Measurements from ENCODE around the gene RBM5.
"Not testable (repeated sequence)": the region's sequence is repeated elsewhere in the genome, so short reads cannot be mapped to it uniquely, and the experiment has no call there.

Gene RBM5

GRCh38 chr3:50068134-50068533 lies 20.6 kb upstream of the RBM5 start:
- H3K56ac ChIP-seq (ENCODE audit: low read length) = no peak overlapping the region
- H2BK120ac ChIP-seq (ENCODE audit: low read depth, low read length) = no peak overlapping the region
- peaks cover 9% of the 10 kb centered on the region for H3K36me3 ChIP-seq (ENCODE audit: control insufficient read depth, insufficient read depth, low read length)
- H3K18ac ChIP-seq (ENCODE audit: low read length) = no peak overlapping the region
- no peak overlapping the region for H4K8ac ChIP-seq (ENCODE audit: low read depth, low read length)
- WGBS (ENCODE audit: extremely low coverage, insufficient coverage, low lambda C conversion rate) = no CpG with 5 or more reads among the region's 2 CpGs
- no peak overlapping the region for H3K23ac ChIP-seq (ENCODE audit: low read length)
- H3K27ac ChIP-seq (ENCODE audit: low read depth, low read length) = no peak overlapping the region
- no peak overlapping the region for H2BK5ac ChIP-seq (ENCODE audit: low read length)
- H3K9ac ChIP-seq (ENCODE audit: low read length) = no peak overlapping the region
- no peaks in the 10 kb centered on the region for H3K27me3 ChIP-seq (ENCODE audit: insufficient read depth, low read length, poor library complexity)
- DNase-seq = no peak
- peaks cover 6% of the 10 kb centered on the region for H3K4me1 ChIP-seq (ENCODE audit: control insufficient read depth, low read depth, low read length)
- H3K4me2 ChIP-seq (ENCODE audit: low read length) = no peak overlapping the region
- no peak overlapping the region for H3K4ac ChIP-seq (ENCODE audit: low read depth, low read length)
- no peaks in the 10 kb centered on the region for H3K79me2 ChIP-seq (ENCODE audit: control insufficient read depth, insufficient read depth, low read length)
- no peak overlapping the region for H2AK5ac ChIP-seq (ENCODE audit: low read length)
- no peaks in the 10 kb centered on the region for H3K79me1 ChIP-seq (ENCODE audit: low read length)
- H4K5ac ChIP-seq (ENCODE audit: low read length) = no peak overlapping the region
- no peak overlapping the region for H2BK15ac ChIP-seq (replicated peaks; ENCODE audit: low read depth)
- no peak overlapping the region for H3K4me3 ChIP-seq (ENCODE audit: low read length)

DNA sequence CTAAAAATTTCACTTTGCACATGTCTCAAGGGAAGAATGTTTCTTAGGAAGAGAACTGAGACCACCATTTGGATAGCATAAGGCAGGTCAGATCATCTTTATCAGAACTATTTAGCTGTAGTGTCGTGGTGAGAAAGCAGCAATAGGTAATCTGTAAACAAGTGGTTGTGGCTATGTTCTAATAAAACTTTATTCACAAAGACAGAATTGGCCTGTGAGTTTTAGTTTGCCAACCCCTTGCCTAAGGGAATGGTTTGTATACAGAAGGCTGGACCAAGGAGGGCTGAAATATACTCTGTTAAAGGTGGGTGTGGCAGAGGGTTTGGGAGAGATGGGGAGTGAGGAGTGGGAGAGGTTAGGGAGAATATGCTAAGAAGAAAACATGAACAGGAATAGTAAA lies 10.6 kb upstream of the RBM5 start:
- no peaks in the 10 kb centered on the region for H3K79me1 ChIP-seq (ENCODE audit: low read length)
- H3K9ac ChIP-seq (ENCODE audit: low read length) = no peak overlapping the region
- H3K36me3 ChIP-seq (ENCODE audit: control insufficient read depth, insufficient read depth, low read length) = peaks cover 4% of the 10 kb centered on the region
- H3K27me3 ChIP-seq (ENCODE audit: insufficient read depth, low read length, poor library complexity) = no peaks in the 10 kb centered on the region
- no peaks in the 10 kb centered on the region for H3K79me2 ChIP-seq (ENCODE audit: control insufficient read depth, insufficient read depth, low read length)
- no peak overlapping the region for H3K18ac ChIP-seq (ENCODE audit: low read length)
- no peak overlapping the region for H2AK5ac ChIP-seq (ENCODE audit: low read length)
- no peak overlapping the region for H2BK120ac ChIP-seq (ENCODE audit: low read depth, low read length)
- H3K27ac ChIP-seq (ENCODE audit: low read depth, low read length) = no peak overlapping the region
- H3K4ac ChIP-seq (ENCODE audit: low read depth, low read length) = no peak overlapping the region
- H2BK5ac ChIP-seq (ENCODE audit: low read length) = no peak overlapping the region
- H4K5ac ChIP-seq (ENCODE audit: low read length) = no peak overlapping the region
- H3K4me3 ChIP-seq (ENCODE audit: low read length) = no peak overlapping the region
- H3K4me1 ChIP-seq (ENCODE audit: control insufficient read depth, low read depth, low read length) = no peaks in the 10 kb centered on the region
- no peak overlapping the region for H3K23ac ChIP-seq (ENCODE audit: low read length)
- no peak overlapping the region for H3K56ac ChIP-seq (ENCODE audit: low read length)
- WGBS (ENCODE audit: extremely low coverage, insufficient coverage, low lambda C conversion rate) = no CpG with 5 or more reads among the region's 1 CpG
- no peak overlapping the region for H4K8ac ChIP-seq (ENCODE audit: low read depth, low read length)
- no peak overlapping the region for H2BK15ac ChIP-seq (replicated peaks; ENCODE audit: low read depth)
- DNase-seq = no peak
- H3K4me2 ChIP-seq (ENCODE audit: low read length) = no peak overlapping the region

- Histone ChIP-seq H3K36me3 (ENCODE audit: control insufficient read depth, insufficient read depth, low read length) (no peaks in the 10 kb centered on the region), H3K9ac (ENCODE audit: low read length) (no peak overlapping the region), H2BK120ac (ENCODE audit: low read depth, low read length) (no peak overlapping the region), H2BK15ac (replicated peaks; ENCODE audit: low read depth) (no peak overlapping the region), H2BK5ac (ENCODE audit: low read length) (no peak overlapping the region), H3K56ac (ENCODE audit: low read length) (no peak overlapping the region), H3K23ac (ENCODE audit: low read length) (no peak overlapping the region), H3K79me2 (ENCODE audit: control insufficient read depth, insufficient read depth, low read length) (no peaks in the 10 kb centered on the region), H3K4me2 (ENCODE audit: low read length) (no peak overlapping the region), H3K4me3 (ENCODE audit: low read length) (no peak overlapping the region), H3K27ac (ENCODE audit: low read depth, low read length) (no peak overlapping the region), H3K4me1 (ENCODE audit: control insufficient read depth, low read depth, low read length) (no peaks in the 10 kb centered on the region), H3K18ac (ENCODE audit: low read length) (no peak overlapping the region), H2AK5ac (ENCODE audit: low read length) (no peak overlapping the region), H4K5ac (ENCODE audit: low read length) (no peak overlapping the region), H3K27me3 (ENCODE audit: insufficient read depth, low read length, poor library complexity) (no peaks in the 10 kb centered on the region), H3K4ac (ENCODE audit: low read depth, low read length) (no peak overlapping the region), H4K8ac (ENCODE audit: low read depth, low read length) (no peak overlapping the region), H3K79me1 (ENCODE audit: low read length) (no peaks in the 10 kb centered on the region)
- no peak for DNase-seq
- WGBS (ENCODE audit: extremely low coverage, insufficient coverage, low lambda C conversion rate) = no CpG with 5 or more reads among the region's 1 CpG
Observed at GRCh38 chr3:50078622-50079021, 10.1 kb upstream of the RBM5 start.

- H3K27me3 ChIP-seq (ENCODE audit: insufficient read depth, low read length, poor library complexity); H3K18ac ChIP-seq (ENCODE audit: low read length); H3K4me2 ChIP-seq (ENCODE audit: low read length); H4K8ac ChIP-seq (ENCODE audit: low read depth, low read length); H2AK5ac ChIP-seq (ENCODE audit: low read length); H3K4ac ChIP-seq (ENCODE audit: low read depth, low read length); H3K36me3 ChIP-seq (ENCODE audit: control insufficient read depth, insufficient read depth, low read length); H4K5ac ChIP-seq (ENCODE audit: low read length); H3K56ac ChIP-seq (ENCODE audit: low read length); H3K79me1 ChIP-seq (ENCODE audit: low read length); H3K4me1 ChIP-seq (ENCODE audit: control insufficient read depth, low read depth, low read length); H3K27ac ChIP-seq (ENCODE audit: low read depth, low read length); DNase-seq; H3K23ac ChIP-seq (ENCODE audit: low read length); H2BK120ac ChIP-seq (ENCODE audit: low read depth, low read length); H2BK5ac ChIP-seq (ENCODE audit: low read length); H2BK15ac ChIP-seq (replicated peaks; ENCODE audit: low read depth); H3K9ac ChIP-seq (ENCODE audit: low read length); H3K4me3 ChIP-seq (ENCODE audit: low read length): not testable (repeated sequence)
- WGBS (ENCODE audit: extremely low coverage, insufficient coverage, low lambda C conversion rate) = no CpG with 5 or more reads among the region's 33 CpGs
- H3K79me2 ChIP-seq (ENCODE audit: control insufficient read depth, insufficient read depth, low read length) = peaks cover 11% of the 10 kb centered on the region
Observed at GRCh38 chr3:50084951-50085350, 3.8 kb upstream of the RBM5 start.

DNA sequence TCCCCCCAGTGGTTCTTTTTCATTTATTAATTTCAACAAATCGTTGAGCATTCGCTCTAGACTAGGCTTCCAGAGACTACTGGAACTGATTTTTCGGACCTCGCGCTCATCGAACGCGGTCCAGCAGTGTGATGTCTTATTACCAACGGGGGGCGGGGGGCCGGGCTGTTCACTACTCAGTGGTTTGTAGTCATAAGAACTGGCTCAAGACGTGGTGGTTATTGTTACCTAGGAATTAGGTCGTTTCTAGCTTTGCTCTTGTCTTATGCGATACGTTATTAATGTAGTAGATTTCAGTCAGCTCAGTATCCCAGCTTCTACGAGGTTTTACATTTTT lies 858 bp downstream of the RBM5 start:
- H3K23ac ChIP-seq (ENCODE audit: low read length) = no peak overlapping the region
- H2BK15ac ChIP-seq (replicated peaks; ENCODE audit: low read depth) = no peak overlapping the region
- H2BK120ac ChIP-seq (ENCODE audit: low read depth, low read length) = no peak overlapping the region
- peak overlapping the region; percentile 77 for H3K4me2 ChIP-seq (ENCODE audit: low read length)
- peak overlapping the region; percentile 91 for H3K9ac ChIP-seq (ENCODE audit: low read length)
- no peak overlapping the region for H4K5ac ChIP-seq (ENCODE audit: low read length)
- H3K56ac ChIP-seq (ENCODE audit: low read length) = peak overlapping the region; percentile 98
- peaks cover 12% of the 10 kb centered on the region for H3K79me1 ChIP-seq (ENCODE audit: low read length)
- H2BK5ac ChIP-seq (ENCODE audit: low read length) = no peak overlapping the region
- H3K4ac ChIP-seq (ENCODE audit: low read depth, low read length) = peak overlapping the region; percentile 40
- H3K18ac ChIP-seq (ENCODE audit: low read length) = peak overlapping the region; percentile 84
- no peak overlapping the region for H4K8ac ChIP-seq (ENCODE audit: low read depth, low read length)
- H3K27me3 ChIP-seq (ENCODE audit: insufficient read depth, low read length, poor library complexity) = no peaks in the 10 kb centered on the region
- no peak overlapping the region for H3K27ac ChIP-seq (ENCODE audit: low read depth, low read length)
- peak; percentile 20 for DNase-seq
- no CpG with 5 or more reads among the region's 16 CpGs for WGBS (ENCODE audit: extremely low coverage, insufficient coverage, low lambda C conversion rate)
- no peaks in the 10 kb centered on the region for H3K4me1 ChIP-seq (ENCODE audit: control insufficient read depth, low read depth, low read length)
- peaks cover 17% of the 10 kb centered on the region for H3K36me3 ChIP-seq (ENCODE audit: control insufficient read depth, insufficient read depth, low read length)
- no peak overlapping the region for H2AK5ac ChIP-seq (ENCODE audit: low read length)
- peak overlapping the region; percentile 84 for H3K4me3 ChIP-seq (ENCODE audit: low read length)
- peaks cover 24% of the 10 kb centered on the region for H3K79me2 ChIP-seq (ENCODE audit: control insufficient read depth, insufficient read depth, low read length)

GRCh38 chr3:50090984-50091383 lies 2.3 kb downstream of the RBM5 start:
- Histone ChIP-seq H2BK5ac (ENCODE audit: low read length) (no peak overlapping the region), H3K56ac (ENCODE audit: low read length) (no peak overlapping the region), H3K9ac (ENCODE audit: low read length) (peak overlapping the region; percentile 91), H3K4ac (ENCODE audit: low read depth, low read length) (no peak overlapping the region), H3K4me2 (ENCODE audit: low read length) (no peak overlapping the region), H3K4me1 (ENCODE audit: control insufficient read depth, low read depth, low read length) (no peaks in the 10 kb centered on the region), H2BK120ac (ENCODE audit: low read depth, low read length) (no peak overlapping the region), H3K36me3 (ENCODE audit: control insufficient read depth, insufficient read depth, low read length) (peaks cover 28% of the 10 kb centered on the region), H3K18ac (ENCODE audit: low read length) (no peak overlapping the region), H2AK5ac (ENCODE audit: low read length) (no peak overlapping the region), H3K79me2 (ENCODE audit: control insufficient read depth, insufficient read depth, low read length) (peaks cover 27% of the 10 kb centered on the region), H3K23ac (ENCODE audit: low read length) (no peak overlapping the region), H3K27me3 (ENCODE audit: insufficient read depth, low read length, poor library complexity) (no peaks in the 10 kb centered on the region), H4K8ac (ENCODE audit: low read depth, low read length) (no peak overlapping the region), H3K27ac (ENCODE audit: low read depth, low read length) (no peak overlapping the region), H3K4me3 (ENCODE audit: low read length) (no peak overlapping the region), H2BK15ac (replicated peaks; ENCODE audit: low read depth) (no peak overlapping the region), H4K5ac (ENCODE audit: low read length) (no peak overlapping the region), H3K79me1 (ENCODE audit: low read length) (peaks cover 16% of the 10 kb centered on the region)
- no peak for DNase-seq
